H9 (cell line): ENCODE measurements around the gene XRRA1. TPM values are rescaled to one million over a fixed set of nuclear protein-coding genes. Genes with fewer than 3 reads are reported as not detected.

ENCODE experiments used
- DNase-seq: peaks from one replicate; pipeline ENCODE4 v3.0.0-alpha.2; 2017
- H2AFZ ChIP-seq: one replicate; pipeline ENCODE4 v1.6.1; 2013; ENCODE audit warnings: mild to moderate bottlenecking, low read length, control low read depth, moderate library complexity
- H2AK5ac ChIP-seq: 2 replicates; pipeline ENCODE4 v1.6.1; 2013; ENCODE audit warnings: low read length, control low read depth, mixed read lengths; ENCODE audit not compliant: insufficient read length
- H2BK120ac ChIP-seq: one replicate; pipeline ENCODE4 v1.6.1; 2013; ENCODE audit warnings: low read depth, mild to moderate bottlenecking, low read length, control low read depth, inconsistent platforms; ENCODE audit not compliant: poor library complexity, severe bottlenecking
- H2BK12ac ChIP-seq: 2 replicates; pipeline ENCODE4 v1.6.1; 2013; ENCODE audit warnings: low read length, control low read depth, mixed read lengths, low read depth; ENCODE audit not compliant: insufficient read length
- H2BK15ac ChIP-seq: 2 replicates; pipeline ENCODE4 v1.6.1; 2013; ENCODE audit warnings: low read depth, low read length, control low read depth
- H2BK20ac ChIP-seq: one replicate; pipeline ENCODE4 v1.6.1; 2013; ENCODE audit warnings: low read depth, mild to moderate bottlenecking, low read length, control low read depth, inconsistent platforms; ENCODE audit not compliant: poor library complexity, severe bottlenecking
- H2BK5ac ChIP-seq: 2 replicates; pipeline ENCODE4 v1.6.1; 2013; ENCODE audit warnings: low read length, control low read depth, mixed read lengths; ENCODE audit not compliant: insufficient read length
- H3K14ac ChIP-seq: 2 replicates; pipeline ENCODE4 v1.6.1; 2013; ENCODE audit warnings: low read length, control low read depth; ENCODE audit not compliant: insufficient read depth
- H3K18ac ChIP-seq: 2 replicates; pipeline ENCODE4 v1.6.1; 2013; ENCODE audit warnings: low read depth, mild to moderate bottlenecking, mixed read lengths, low read length, control low read depth; ENCODE audit not compliant: insufficient read length
- H3K23ac ChIP-seq: 2 replicates; pipeline ENCODE4 v1.6.1; 2013; ENCODE audit warnings: low read length, control low read depth, mixed read lengths, low read depth; ENCODE audit not compliant: insufficient read length
- H3K23me2 ChIP-seq: 2 replicates; pipeline ENCODE4 v1.6.1; 2013; ENCODE audit warnings: low read depth, mild to moderate bottlenecking, mixed read lengths, low read length, control low read depth; ENCODE audit not compliant: insufficient read length, poor library complexity, severe bottlenecking
- H3K27ac ChIP-seq: 2 replicates; pipeline ENCODE4 v1.5.1; 2013; ENCODE audit warnings: low read length, control low read depth, mixed read lengths, low read depth; ENCODE audit not compliant: insufficient read length
- H3K27me3 ChIP-seq: 2 replicates; pipeline ENCODE4 v1.6.1; 2013; ENCODE audit warnings: low read length, control low read depth, inconsistent platforms; ENCODE audit not compliant: insufficient read depth
- H3K4ac ChIP-seq: 2 replicates; pipeline ENCODE4 v1.6.1; 2013; ENCODE audit warnings: low read depth, mild to moderate bottlenecking, control low read depth, inconsistent platforms, low read length, moderate library complexity
- H3K4me1 ChIP-seq: 2 replicates; pipeline ENCODE4 v1.6.1; 2013; ENCODE audit warnings: low read length, control low read depth, inconsistent platforms; ENCODE audit not compliant: insufficient read depth
- H3K4me2 ChIP-seq: 2 replicates; pipeline ENCODE4 v1.6.1; 2013; ENCODE audit warnings: low read length, control low read depth, mixed read lengths; ENCODE audit not compliant: insufficient read length, insufficient read depth
- H3K56ac ChIP-seq: 2 replicates; pipeline ENCODE4 v1.6.1; 2013; ENCODE audit warnings: low read depth, mild to moderate bottlenecking, mixed read lengths, low read length, control low read depth; ENCODE audit not compliant: insufficient read length
- H3K79me1 ChIP-seq: 2 replicates; pipeline ENCODE4 v1.6.1; 2013; ENCODE audit warnings: low read depth, mild to moderate bottlenecking, moderate library complexity, low read length, control low read depth, inconsistent platforms; ENCODE audit not compliant: insufficient read depth, poor library complexity, severe bottlenecking
- H3K79me2 ChIP-seq: 2 replicates; pipeline ENCODE4 v1.6.1; 2013; ENCODE audit warnings: low read length, control low read depth, inconsistent platforms; ENCODE audit not compliant: insufficient read depth
- H3K9ac ChIP-seq: 2 replicates; pipeline ENCODE4 v1.6.1; 2013; ENCODE audit warnings: low read length, control low read depth, mixed read lengths; ENCODE audit not compliant: insufficient read length; ENCODE audit errors: extremely low read depth
- H3K9me3 ChIP-seq: one replicate; pipeline ENCODE4 v1.6.1; 2013; ENCODE audit warnings: low read depth, low read length, inconsistent platforms; ENCODE audit not compliant: control insufficient read depth
- H3T11ph ChIP-seq: one replicate; pipeline ENCODE4 v1.6.1; 2013; ENCODE audit warnings: mild to moderate bottlenecking, low read length, control low read depth, inconsistent platforms
- H4K20me1 ChIP-seq: one replicate; pipeline ENCODE4 v1.6.1; 2013; ENCODE audit not compliant: control insufficient read depth, insufficient read length, insufficient read depth
- H4K5ac ChIP-seq: 2 replicates; pipeline ENCODE4 v1.6.1; 2013; ENCODE audit warnings: low read depth, mild to moderate bottlenecking, mixed read lengths, low read length, control low read depth; ENCODE audit not compliant: insufficient read length
- H4K8ac ChIP-seq: replicated peaks from 2 replicates; pipeline ENCODE4 v1.6.1; 2013; ENCODE audit warnings: low read length, control low read depth, mixed read lengths, low read depth; ENCODE audit not compliant: insufficient read length
- H4K91ac ChIP-seq: 2 replicates; pipeline ENCODE4 v1.6.1; 2013; ENCODE audit warnings: low read depth, mild to moderate bottlenecking, moderate library complexity, mixed read lengths, low read length, control low read depth; ENCODE audit not compliant: insufficient read length
- H3K27ac Mint-ChIP-seq, 3 experiments: 2 replicates in 2 of 3; 3 replicates in 1 of 3; pipeline ENCODE4 v1.8.0; 2020 to 2021; ENCODE audit warnings: mixed read lengths in 3 of 3, mild to moderate bottlenecking in 1 of 3, moderate library complexity in 1 of 3
- H3K27me3 Mint-ChIP-seq: 2 replicates; pipeline ENCODE4 v1.8.0; 2021; ENCODE audit warnings: low read depth, mild to moderate bottlenecking, moderate library complexity, mixed read lengths
- H3K36me3 Mint-ChIP-seq, 3 experiments: 2 replicates in 2 of 3; 3 replicates in 1 of 3; pipeline ENCODE4 v1.8.0; 2020 to 2021; ENCODE audit warnings: low read depth in 3 of 3, mixed read lengths in 3 of 3; ENCODE audit not compliant: insufficient read depth in 1 of 3
- H3K4me1 Mint-ChIP-seq, 2 experiments: 2 replicates each; pipeline ENCODE4 v1.8.0; 2020; ENCODE audit warnings: mixed read lengths in 2 of 2
- H3K4me3 Mint-ChIP-seq, 2 experiments: 2 replicates in 1 of 2; 3 replicates in 1 of 2; pipeline ENCODE4 v1.8.0; 2020 to 2021; ENCODE audit warnings: mild to moderate bottlenecking in 2 of 2, mixed read lengths in 2 of 2, moderate library complexity in 1 of 2
- H3K9me3 Mint-ChIP-seq, 2 experiments: 2 replicates in 1 of 2; 3 replicates in 1 of 2; pipeline ENCODE4 v1.8.0; 2020; ENCODE audit warnings: mild to moderate bottlenecking in 2 of 2, mixed read lengths in 2 of 2, moderate library complexity in 1 of 2
- CTCF ChIP-seq: fragments of 200-600 bp; sonication (generic); conservative IDR thresholded peaks from 3 replicates; pipeline ENCODE4 v1.8.0; 2021; ENCODE audit warnings: antibody characterized with exemption, mild to moderate bottlenecking
- WGBS: extraction: QIAGEN DNeasy Blood & Tissue Kit; methylation state at CpG from one replicate; pipeline ENCODE4 v1.1.7; 2013; ENCODE audit warnings: missing lambda C conversion rate, low lambda C conversion rate, mixed read lengths; ENCODE audit not compliant: insufficient read length; ENCODE audit errors: extremely low coverage; 5-methylcytosine and 5-hydroxymethylcytosine counted together
- total RNA-seq: library from RNA; stranded (reverse); gene quantifications from 2 replicates; pipeline ENCODE4 v1.2.1, GENCODE V29; 2021

XRRA1 gene
- total RNA-seq, 1 experiment from 2014 or later: 4.5 TPM

- Histone ChIP-seq H2BK120ac (no peak overlapping the region), H2BK20ac (no peak overlapping the region), H4K8ac (no peak overlapping the region), H4K91ac (no peak overlapping the region), H3K4me2 (no peak overlapping the region), H3K4me1 (peaks cover 8% of the 10 kb centered on the region; the same call in 1 of the 2 replicates), H3K18ac (no peak overlapping the region), H3K23ac (no peak overlapping the region), H3K9ac (no peak overlapping the region), H3K23me2 (no peaks in the 10 kb centered on the region), H4K20me1 (no peaks in the 10 kb centered on the region), H2BK15ac (no peak overlapping the region), H3K79me2 (no peaks in the 10 kb centered on the region), H2BK5ac (no peak overlapping the region), H3K27me3 (no peaks in the 10 kb centered on the region), H2BK12ac (no peak overlapping the region), H3K9me3 (no peaks in the 10 kb centered on the region), H3K14ac (no peak overlapping the region), H2AFZ (no peak overlapping the region), H2AK5ac (no peak overlapping the region), H3K56ac (no peak overlapping the region), H4K5ac (no peak overlapping the region), H3K27ac (no peak overlapping the region), H3K79me1 (no peaks in the 10 kb centered on the region), H3T11ph (no peak overlapping the region), H3K4ac (no peak overlapping the region)
- Mint-ChIP-seq H3K27me3 (no peaks in the 10 kb centered on the region), H3K9me3 (no peaks in the 10 kb centered on the region), H3K4me1 (peaks cover 16 to 20% of the 10 kb centered on the region in 2 experiments), H3K27ac (peak overlapping the region; percentile 74 to 97 (median 75); a peak in 6 of 7 replicates), H3K36me3 (peaks cover 3 to 34% (median 9%) of the 10 kb centered on the region in 3 experiments; a peak in 4 of 7 replicates), H3K4me3 (no peak overlapping the region)
- no peak for TF ChIP-seq CTCF
- no CpG with 5 or more reads among the region's 7 CpGs for WGBS
- DNase-seq: peak; percentile 81
Observed at GRCh38 chr11:74849525-74850391, 99.1 kb downstream of the XRRA1 start.
